DND-41 (cell line): ENCODE measurements around the gene SUMF1.

ENCODE experiments used
- EZH2 ChIP-seq: IDR thresholded peaks from 3 replicates; pipeline ENCODE4 v1.6.1; 2012; ENCODE audit warnings: borderline replicate concordance, low read depth, mild to moderate bottlenecking, moderate library complexity, low read length, inconsistent platforms; ENCODE audit not compliant: severe bottlenecking
- TF ChIP-seq, protein P1 (sequence below): IDR thresholded peaks from 2 replicates; pipeline ENCODE4 v1.5.1; 2012; ENCODE audit warnings: borderline replicate concordance, low read length, moderate library complexity, mild to moderate bottlenecking; ENCODE audit not compliant: poor library complexity, severe bottlenecking; ENCODE audit errors: extremely low read depth

DNA sequence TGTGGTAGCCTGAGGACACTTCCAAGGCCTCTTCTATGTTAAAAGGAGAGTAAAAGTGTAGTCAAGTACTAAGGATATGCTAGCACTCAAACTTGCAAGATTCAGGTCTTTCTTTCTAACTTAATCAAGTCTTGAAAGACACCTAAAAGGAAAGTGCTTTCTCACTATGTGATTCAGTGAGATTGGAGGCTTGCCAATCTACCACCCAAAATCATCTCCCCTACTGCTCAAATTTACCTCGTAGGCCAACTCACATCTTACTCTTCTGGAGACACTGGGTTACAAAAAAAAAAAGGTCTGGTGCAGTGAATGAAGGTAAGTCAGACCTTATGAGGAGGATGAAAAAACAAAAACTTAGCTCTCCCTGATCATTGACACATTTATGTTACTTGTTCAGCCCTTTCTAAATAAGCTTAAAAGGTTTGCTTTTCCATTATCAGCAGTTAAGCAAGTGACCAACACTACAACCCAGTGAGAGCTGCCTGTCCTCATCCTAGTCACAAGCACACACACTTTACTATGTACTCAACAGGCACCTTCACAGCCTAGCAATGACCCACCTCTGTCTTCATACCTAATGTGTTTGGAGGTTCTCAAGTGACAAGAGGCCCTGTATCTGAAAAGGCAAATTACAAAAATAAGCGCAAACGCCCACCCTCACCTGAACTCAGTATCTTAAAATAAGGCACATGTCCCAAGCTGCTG is 19.6 kb downstream of the SUMF1 start:
- TF ChIP-seq, protein P1, sequence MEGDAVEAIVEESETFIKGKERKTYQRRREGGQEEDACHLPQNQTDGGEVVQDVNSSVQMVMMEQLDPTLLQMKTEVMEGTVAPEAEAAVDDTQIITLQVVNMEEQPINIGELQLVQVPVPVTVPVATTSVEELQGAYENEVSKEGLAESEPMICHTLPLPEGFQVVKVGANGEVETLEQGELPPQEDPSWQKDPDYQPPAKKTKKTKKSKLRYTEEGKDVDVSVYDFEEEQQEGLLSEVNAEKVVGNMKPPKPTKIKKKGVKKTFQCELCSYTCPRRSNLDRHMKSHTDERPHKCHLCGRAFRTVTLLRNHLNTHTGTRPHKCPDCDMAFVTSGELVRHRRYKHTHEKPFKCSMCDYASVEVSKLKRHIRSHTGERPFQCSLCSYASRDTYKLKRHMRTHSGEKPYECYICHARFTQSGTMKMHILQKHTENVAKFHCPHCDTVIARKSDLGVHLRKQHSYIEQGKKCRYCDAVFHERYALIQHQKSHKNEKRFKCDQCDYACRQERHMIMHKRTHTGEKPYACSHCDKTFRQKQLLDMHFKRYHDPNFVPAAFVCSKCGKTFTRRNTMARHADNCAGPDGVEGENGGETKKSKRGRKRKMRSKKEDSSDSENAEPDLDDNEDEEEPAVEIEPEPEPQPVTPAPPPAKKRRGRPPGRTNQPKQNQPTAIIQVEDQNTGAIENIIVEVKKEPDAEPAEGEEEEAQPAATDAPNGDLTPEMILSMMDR = no peak
- no peak for TF ChIP-seq EZH2
